ENCODE data around the gene ALG9. TPM values are rescaled to one million over a fixed set of nuclear protein-coding genes. Genes with fewer than 3 reads are reported as not detected.

ALG9 gene
- total RNA-seq, 1 donor from 2014 or later: 55.5 TPM

GRCh38 chr11:111756097-111756496 lies 115.3 kb downstream of the ALG9 start:
- DNase-seq (ENCODE audit: low read depth, low spot score): no peak
- no peak overlapping the region for H3K4me3 Mint-ChIP-seq
- TF ChIP-seq CTCF (conservative IDR thresholded peaks at IDR 0.05): no peak
- H3K36me3 Mint-ChIP-seq (ENCODE audit: low read depth): peaks cover 22% of the 10 kb centered on the region
- no peak overlapping the region for H3K27ac Mint-ChIP-seq (ENCODE audit: unreplicated experiment)
- no peaks in the 10 kb centered on the region for H3K4me1 Mint-ChIP-seq
- no peaks in the 10 kb centered on the region for H3K9me3 Mint-ChIP-seq
- H3K27me3 Mint-ChIP-seq (ENCODE audit: low read depth): no peaks in the 10 kb centered on the region

GRCh38 chr11:111749646-111750045 lies 121.7 kb downstream of the ALG9 start:
- H3K4me1 Mint-ChIP-seq: no peaks in the 10 kb centered on the region
- no peak overlapping the region for H3K27ac Mint-ChIP-seq (ENCODE audit: unreplicated experiment)
- DNase-seq (ENCODE audit: low read depth, low spot score): no peak
- H3K36me3 Mint-ChIP-seq (ENCODE audit: low read depth): peaks cover 29% of the 10 kb centered on the region
- H3K27me3 Mint-ChIP-seq (ENCODE audit: low read depth): no peaks in the 10 kb centered on the region
- TF ChIP-seq CTCF (conservative IDR thresholded peaks at IDR 0.05): no peak
- H3K9me3 Mint-ChIP-seq: no peaks in the 10 kb centered on the region
- H3K4me3 Mint-ChIP-seq: no peak overlapping the region

- TF ChIP-seq CTCF (conservative IDR thresholded peaks at IDR 0.05): no peak
- Mint-ChIP-seq H3K36me3 (ENCODE audit: low read depth) (peaks cover 34% of the 10 kb centered on the region), H3K9me3 (no peaks in the 10 kb centered on the region), H3K4me1 (no peaks in the 10 kb centered on the region), H3K27ac (ENCODE audit: unreplicated experiment) (no peak overlapping the region), H3K4me3 (no peak overlapping the region), H3K27me3 (ENCODE audit: low read depth) (no peaks in the 10 kb centered on the region)
- no peak for DNase-seq (ENCODE audit: low read depth, low spot score)
These were observed 123.2 kb downstream of the ALG9 start for GRCh38 chr11:111748035-111748804.

- Mint-ChIP-seq H3K36me3 (ENCODE audit: low read depth) (peaks cover 38% of the 10 kb centered on the region), H3K4me3 (no peak overlapping the region), H3K4me1 (no peaks in the 10 kb centered on the region), H3K27me3 (ENCODE audit: low read depth) (no peaks in the 10 kb centered on the region), H3K27ac (ENCODE audit: unreplicated experiment) (no peak overlapping the region), H3K9me3 (no peaks in the 10 kb centered on the region)
- no peak for DNase-seq (ENCODE audit: low read depth, low spot score)
- no peak for TF ChIP-seq CTCF (conservative IDR thresholded peaks at IDR 0.05)
These were observed 125.5 kb downstream of the ALG9 start for GRCh38 chr11:111745719-111746504.

GRCh38 chr11:111743700-111744099 lies 127.7 kb downstream of the ALG9 start:
- H3K4me3 Mint-ChIP-seq: no peak overlapping the region
- no peak for DNase-seq (ENCODE audit: low read depth, low spot score)
- H3K9me3 Mint-ChIP-seq: no peaks in the 10 kb centered on the region
- H3K27me3 Mint-ChIP-seq (ENCODE audit: low read depth): no peaks in the 10 kb centered on the region
- H3K36me3 Mint-ChIP-seq (ENCODE audit: low read depth): peaks cover 38% of the 10 kb centered on the region
- H3K4me1 Mint-ChIP-seq: peaks cover 13% of the 10 kb centered on the region
- H3K27ac Mint-ChIP-seq (ENCODE audit: unreplicated experiment): no peak overlapping the region
- TF ChIP-seq CTCF (conservative IDR thresholded peaks at IDR 0.05): no peak

All from neural crest cell (in vitro differentiated cells).